Gastrocnemius medialis (tissue), 4 donors: Measurements from ENCODE around the gene DNM2.

ENCODE experiments used
- CTCF ChIP-seq, 5 experiments: fragments of 450-650 bp in 3 of 5; fragments of 200-600 bp in 2 of 5; sonication (generic) in 2 of 5; IDR thresholded peaks in 4 of 5; conservative IDR thresholded peaks in 1 of 5; 1 replicate in 4 of 5; 2 replicates in 1 of 5; pipeline ENCODE4 v1.5.1; 2016 to 2019; ENCODE audit warnings: antibody characterized with exemption in 5 of 5, mild to moderate bottlenecking in 3 of 5, moderate library complexity in 3 of 5
- POLR2A ChIP-seq, 2 donors: fragments of 450-650 bp; IDR thresholded peaks; one replicate each; pipeline ENCODE4 v1.6.1; 2017; ENCODE audit warnings: antibody characterized with exemption in 2 of 2, mild to moderate bottlenecking in 2 of 2, moderate library complexity in 2 of 2

- TF ChIP-seq CTCF (IDR thresholded peaks at IDR 0.05 in 4 of 5, conservative IDR thresholded peaks at IDR 0.05 in 1 of 5) (no peak), POLR2A (IDR thresholded peaks at IDR 0.05) (no peak)
Measured at GRCh38 chr19:10830931-10831779, 113.3 kb downstream of the DNM2 start.
